H1 (cell line): ENCODE results near the gene ZSCAN29. TPM values are rescaled to one million over a fixed set of nuclear protein-coding genes. Genes with fewer than 3 reads are reported as not detected.

ENCODE experiments used
- CTCF ChIA-PET: fragments of 300-600 bp; sonication (Branson Sonifier 250); formaldehyde crosslinking; loops from one replicate; lab custom pipeline; 2021; ENCODE audit not compliant: partially characterized antibody; lab: Charles Lee
- POLR2A ChIA-PET: fragments of 300-600 bp; sonication (Branson Sonifier 250); formaldehyde crosslinking; loops from one replicate; lab custom pipeline; 2021; ENCODE audit warnings: inconsistent platforms; ENCODE audit not compliant: partially characterized antibody; lab: Charles Lee
- DNase-seq, 2 experiments: peaks; one replicate each; pipeline versions ENCODE4 v3.0.0 to v3.0.0-alpha.2; 2010 to 2022; ENCODE audit warnings: low spot score in 2 of 2, low read depth in 1 of 2, mixed read lengths in 1 of 2
- FAIRE-seq: peaks from 2 replicates; lab custom pipeline; 2011; peaks lifted over from hg19 to GRCh38; lab: Jason Lieb, UNC
- H2AFZ ChIP-seq: 2 replicates; pipeline ENCODE4 v1.8.1; 2012; ENCODE audit warnings: low read length, inconsistent platforms
- H2AK5ac ChIP-seq: 2 replicates; pipeline ENCODE4 v1.6.1; 2013; ENCODE audit warnings: low read depth, low read length
- H2BK120ac ChIP-seq: replicated peaks from 2 replicates; pipeline ENCODE3; 2013; ENCODE audit warnings: low read depth, low read length, inconsistent platforms
- H2BK12ac ChIP-seq: 2 replicates; pipeline ENCODE4 v1.6.1; 2013; ENCODE audit warnings: low read depth, low read length
- H2BK15ac ChIP-seq: 2 replicates; pipeline ENCODE4 v1.6.1; 2013; ENCODE audit warnings: low read length
- H2BK20ac ChIP-seq: 2 replicates; pipeline ENCODE4 v1.6.1; 2013; ENCODE audit warnings: low read length
- H2BK5ac ChIP-seq: 2 replicates; pipeline ENCODE4 v1.6.1; 2013; ENCODE audit warnings: low read depth, low read length
- H3K14ac ChIP-seq: 2 replicates; pipeline ENCODE4 v1.6.1; 2013; ENCODE audit warnings: inconsistent platforms; ENCODE audit not compliant: insufficient read length
- H3K18ac ChIP-seq: 2 replicates; pipeline ENCODE4 v1.6.1; 2013; ENCODE audit warnings: low read length; ENCODE audit errors: extremely low read depth
- H3K23ac ChIP-seq: 2 replicates; pipeline ENCODE4 v1.6.1; 2013; ENCODE audit warnings: inconsistent platforms; ENCODE audit not compliant: insufficient read length
- H3K23me2 ChIP-seq: 2 replicates; pipeline ENCODE4 v1.6.1; 2013; ENCODE audit warnings: low read depth, low read length
- H3K27ac ChIP-seq: 2 replicates; pipeline ENCODE4 v1.6.1; 2011; ENCODE audit warnings: low read depth, low read length, inconsistent platforms
- H3K27me3 ChIP-seq, 4 experiments: replicated peaks in 1 of 4; 1 replicate in 1 of 4; 2 replicates in 3 of 4; pipeline versions ENCODE4 v1.6.1 to v1.8.1; 2011 to 2013; ENCODE audit warnings: low read length in 3 of 4, mild to moderate bottlenecking in 3 of 4, inconsistent platforms in 2 of 4, mixed read lengths in 2 of 4, moderate library complexity in 1 of 4; ENCODE audit not compliant: control insufficient read depth in 3 of 4, insufficient read depth in 3 of 4; ENCODE audit errors: extremely low read depth in 1 of 4
- H3K36me3 ChIP-seq, 4 experiments: 2 replicates each; pipeline versions ENCODE4 v1.6.1 to v1.8.1; 2011 to 2013; ENCODE audit warnings: mild to moderate bottlenecking in 4 of 4, low read length in 3 of 4, moderate library complexity in 2 of 4, control low read depth in 1 of 4, inconsistent platforms in 1 of 4; ENCODE audit not compliant: insufficient read depth in 4 of 4, control insufficient read depth in 2 of 4
- H3K4ac ChIP-seq: replicated peaks from 2 replicates; pipeline ENCODE3; 2013; ENCODE audit warnings: low read length, low read depth, mixed read lengths, inconsistent platforms; ENCODE audit not compliant: insufficient read length
- H3K4me1 ChIP-seq, 4 experiments: replicated peaks in 1 of 4; 1 replicate in 1 of 4; 2 replicates in 3 of 4; pipeline versions ENCODE4 v1.6.1 to v1.8.1; 2011 to 2013; ENCODE audit warnings: low read length in 3 of 4, inconsistent platforms in 2 of 4, mixed read lengths in 1 of 4; ENCODE audit not compliant: insufficient read depth in 4 of 4, control insufficient read depth in 3 of 4
- H3K4me2 ChIP-seq, 2 experiments: 2 replicates each; pipeline versions ENCODE4 v1.6.1 to v1.8.1; 2011 to 2013; ENCODE audit warnings: low read depth in 2 of 2, low read length in 2 of 2, control low read depth in 1 of 2, inconsistent platforms in 1 of 2, mild to moderate bottlenecking in 1 of 2; ENCODE audit not compliant: insufficient read depth in 1 of 2
- H3K4me3 ChIP-seq, 4 experiments: fragments of 200-600, 300-600 bp in 1 of 4; sonication (generic), shearing (Covaris generic), sonication (Bioruptor Twin) in 1 of 4; 2 replicates each; pipeline versions ENCODE4 v1.5.1 to v1.8.1; 2011 to 2016; ENCODE audit warnings: low read length in 4 of 4, low read depth in 3 of 4, control low read depth in 2 of 4, inconsistent platforms in 2 of 4, mild to moderate bottlenecking in 2 of 4, mixed read lengths in 1 of 4, moderate library complexity in 1 of 4; ENCODE audit not compliant: insufficient read depth in 2 of 4; ENCODE audit errors: extremely low read depth in 1 of 4
- H3K56ac ChIP-seq: replicated peaks from 2 replicates; pipeline ENCODE3; 2013; ENCODE audit warnings: low read depth, mild to moderate bottlenecking, mixed read lengths, low read length, inconsistent platforms; ENCODE audit not compliant: insufficient read length
- H3K79me1 ChIP-seq: 2 replicates; pipeline ENCODE4 v1.6.1; 2013; ENCODE audit warnings: low read depth, low read length, control low read depth
- H3K79me2 ChIP-seq, 2 experiments: 2 replicates each; pipeline versions ENCODE4 v1.6.1 to v1.8.1; 2012 to 2013; ENCODE audit warnings: low read length in 2 of 2, mild to moderate bottlenecking in 2 of 2, inconsistent platforms in 1 of 2; ENCODE audit not compliant: insufficient read depth in 2 of 2, control insufficient read depth in 1 of 2
- H3K9ac ChIP-seq, 4 experiments: replicated peaks in 1 of 4; 1 replicate in 1 of 4; 2 replicates in 3 of 4; pipeline versions ENCODE4 v1.6.1 to v1.8.1; 2011 to 2013; ENCODE audit warnings: low read depth in 3 of 4, low read length in 3 of 4, control low read depth in 2 of 4, mild to moderate bottlenecking in 2 of 4, moderate library complexity in 2 of 4, inconsistent platforms in 1 of 4; ENCODE audit errors: extremely low read depth in 1 of 4
- H3K9me3 ChIP-seq, 2 experiments: 2 replicates each; pipeline versions ENCODE4 v1.6.1 to v1.8.1; 2012 to 2013; ENCODE audit warnings: mild to moderate bottlenecking in 2 of 2, moderate library complexity in 2 of 2, control low read depth in 1 of 2, inconsistent platforms in 1 of 2, low read depth in 1 of 2, low read length in 1 of 2, mixed read lengths in 1 of 2; ENCODE audit not compliant: insufficient read depth in 2 of 2
- H4K20me1 ChIP-seq, 2 experiments: replicated peaks in 1 of 2; 2 replicates each; pipeline versions ENCODE3 to v1.8.1; 2011 to 2013; ENCODE audit warnings: inconsistent platforms in 2 of 2, low read length in 2 of 2, mild to moderate bottlenecking in 1 of 2; ENCODE audit not compliant: insufficient read depth in 2 of 2, control insufficient read depth in 1 of 2
- H4K5ac ChIP-seq: 2 replicates; pipeline ENCODE4 v1.6.1; 2013; ENCODE audit warnings: low read length, low read depth, mixed read lengths, inconsistent platforms; ENCODE audit not compliant: insufficient read length
- H4K8ac ChIP-seq: 2 replicates; pipeline ENCODE4 v1.8.0; 2013; ENCODE audit warnings: mild to moderate bottlenecking, moderate library complexity, low read length, inconsistent platforms; ENCODE audit not compliant: insufficient read depth; ENCODE audit errors: extremely low read depth
- H4K91ac ChIP-seq: replicated peaks from 2 replicates; pipeline ENCODE3; 2013; ENCODE audit warnings: low read length, mixed read lengths, inconsistent platforms; ENCODE audit not compliant: insufficient read length
- BRCA1 ChIP-seq: IDR thresholded peaks from 2 replicates; pipeline ENCODE4 v1.6.1; 2012; ENCODE audit warnings: low read depth, low read length, improper control_type of control experiment
- JUND ChIP-seq: IDR thresholded peaks from 2 replicates; pipeline ENCODE4 v1.6.1; 2011; ENCODE audit warnings: mild to moderate bottlenecking, improper control_type of control experiment, low read length
- KDM4A ChIP-seq: IDR thresholded peaks from one replicate; pipeline ENCODE4 v1.7.1; 2012; ENCODE audit warnings: low read depth, mild to moderate bottlenecking, moderate library complexity, low read length, inconsistent platforms; ENCODE audit not compliant: severe bottlenecking
- PHF8 ChIP-seq: fragments of 200-600 bp; sonication (generic); conservative IDR thresholded peaks from 2 replicates; pipeline ENCODE4 v1.7.1; 2012; ENCODE audit warnings: low read depth, mild to moderate bottlenecking, inconsistent platforms, low read length, moderate library complexity
- POLR2A ChIP-seq, 2 experiments: IDR thresholded peaks; 1 replicate in 1 of 2; 2 replicates in 1 of 2; pipeline ENCODE4 v1.6.1; 2011; ENCODE audit warnings: low read depth in 2 of 2, low read length in 2 of 2, mild to moderate bottlenecking in 2 of 2; ENCODE audit errors: control extremely low read depth in 1 of 2
- POU5F1 ChIP-seq: IDR thresholded peaks from 2 replicates; pipeline ENCODE4 v1.6.1; 2011; ENCODE audit warnings: low read depth, mild to moderate bottlenecking, low read length, moderate library complexity
- RFX5 ChIP-seq: IDR thresholded peaks from 2 replicates; pipeline ENCODE4 v1.6.1; 2011; ENCODE audit warnings: low read depth, low read length, improper control_type of control experiment, borderline replicate concordance
- SAP30 ChIP-seq: fragments of 300-600 bp; sonication (generic); IDR thresholded peaks from 2 replicates; pipeline ENCODE4 v1.7.1; 2012; ENCODE audit warnings: low read length, moderate library complexity, mild to moderate bottlenecking, inconsistent platforms; ENCODE audit not compliant: insufficient read depth, insufficient replicate concordance
- SP1 ChIP-seq: IDR thresholded peaks from 2 replicates; pipeline ENCODE4 v1.6.1; 2011; ENCODE audit warnings: low read depth, low read length
- TCF12 ChIP-seq: IDR thresholded peaks from 2 replicates; pipeline ENCODE4 v1.6.1; 2011; ENCODE audit warnings: low read depth, mild to moderate bottlenecking, low read length
- USF2 ChIP-seq: IDR thresholded peaks from 2 replicates; pipeline ENCODE4 v1.6.1; 2011; ENCODE audit warnings: low read length, improper control_type of control experiment
- WGBS, 2 experiments: shearing (Covaris generic) in 1 of 2; methylation state at CpG; one replicate each; pipeline versions ENCODE4 v1.1.6 to v1.1.7; 2013 to 2015; ENCODE audit warnings: low lambda C conversion rate in 2 of 2, mixed read lengths in 2 of 2, inconsistent platforms in 1 of 2, low coverage in 1 of 2, missing lambda C conversion rate in 1 of 2; ENCODE audit not compliant: insufficient replicate concordance in 2 of 2, insufficient coverage in 1 of 2, insufficient read length in 1 of 2; ENCODE audit errors: extremely low coverage in 1 of 2, missing lambda C conversion rate in 1 of 2; 5-methylcytosine and 5-hydroxymethylcytosine counted together
- polyA plus RNA-seq, 7 experiments: library from polyadenylated mRNA; depleted of rRNA in 3 of 7; stranded (reverse) in 5 of 7; unstranded in 2 of 7; fragments of >200 nt in 5 of 7; fragments of 200-250 nt in 2 of 7; gene quantifications; 1 replicate in 5 of 7; 2 replicates in 1 of 7; 4 replicates in 1 of 7; pipeline versions ENCODE4 v1.2.1 to v1.2.3, GENCODE V29; 2011 to 2013; ENCODE audit warnings: missing spikeins in 2 of 7, mixed read lengths in 2 of 7
- total RNA-seq: library from RNA; stranded (reverse); fragmentation: NEBNext Ultra II Directional; extraction: Animal tissue kit (Norgen Biotek cat#: 25700); gene quantifications from 2 replicates; pipeline ENCODE4 v1.2.1, GENCODE V29; 2021

The ZSCAN29 gene
- total and polyA plus RNA-seq, 2 of the 8 experiments (the other 6 are each of a cell fraction or from before 2014, with no cell fraction given) = 6.4 to 41.3 TPM

- H2BK120ac ChIP-seq = no peak overlapping the region
- no peaks in the 10 kb centered on the region for H3K9me3 ChIP-seq
- POLR2A ChIA-PET = interaction anchor here (0.7 to 2.4 kb wide), 7 partner anchors 8 to 142 kb away, joined by 3 to 26 read pairs (median 3); no protein-coding TSS in a partner anchor
- H2BK12ac ChIP-seq = no peak overlapping the region
- peaks cover 6 to 35% (median 17%) of the 10 kb centered on the region in 4 experiments for H3K36me3 ChIP-seq
- DNase-seq = no peak
- H3K79me1 ChIP-seq = peaks cover 11% of the 10 kb centered on the region
- no peak overlapping the region; the same call in 1 of the 2 replicates for H3K18ac ChIP-seq
- peak overlapping the region; percentile 52 for H4K91ac ChIP-seq
- CTCF ChIA-PET = interaction anchor here (0.6 to 1.6 kb wide), 4 partner anchors 10 to 172 kb away, joined by 3 to 11 read pairs (median 6); no protein-coding TSS in a partner anchor
- no peak overlapping the region for H3K4ac ChIP-seq
- peak overlapping the region; percentile 78 to 98 (median 88) for H3K4me3 ChIP-seq
- H3K79me2 ChIP-seq = peaks cover 4 to 39% of the 10 kb centered on the region in 2 experiments; a peak in 3 of 4 replicates
- no peaks in the 10 kb centered on the region for H3K27me3 ChIP-seq
- peak overlapping the region; percentile 73; the same call in 1 of the 2 replicates for H4K8ac ChIP-seq
- no peak overlapping the region for H3K14ac ChIP-seq
- no peak overlapping the region for H3K23ac ChIP-seq
- peaks cover 5% of the 10 kb centered on the region; the same call in 1 of the 2 replicates for H3K23me2 ChIP-seq
- H3K27ac ChIP-seq = peak overlapping the region; percentile 33; the same call in 1 of the 2 replicates
- peak overlapping the region; percentile 10 for H4K5ac ChIP-seq
- H4K20me1 ChIP-seq = peaks cover 6% of the 10 kb centered on the region in 2 experiments
- peak overlapping the region; percentile 74 to 90 (median 84) for H3K9ac ChIP-seq
- peak overlapping the region; percentile 47 for H3K56ac ChIP-seq
- H2AFZ ChIP-seq = peak overlapping the region; percentile 77
- no peak overlapping the region for H2BK15ac ChIP-seq
- 2% methylated on average over 30 of the region's 45 CpGs; no CpG with 5 or more reads in 1 of the 2 experiments for WGBS, 2 experiments
- peak overlapping the region; percentile 20; the same call in 1 of the 2 replicates for H2BK5ac ChIP-seq
- H2BK20ac ChIP-seq = no peak overlapping the region
- no peak overlapping the region for H2AK5ac ChIP-seq
- H3K4me1 ChIP-seq = peaks cover 2 to 12% (median 3%) of the 10 kb centered on the region in 4 experiments; a peak in 6 of 7 replicates
- peak overlapping the region; percentile 77 to 95 for H3K4me2 ChIP-seq
- no peak for FAIRE-seq
- TF ChIP-seq PHF8 (peak; percentile 84), SAP30 (peak; percentile 95), POU5F1 (no peak), BRCA1 (no peak), SP1 (no peak), RFX5 (no peak), TCF12 (no peak), KDM4A (no peak), USF2 (no peak), POLR2A (IDR thresholded peaks at IDR 0.05; ENCODE audit: control extremely low read depth in 1 of 2, low read depth in 2 of 2, low read length in 2 of 2) (no peak), JUND (no peak)
Observed at GRCh38 chr15:43370310-43370974, 401 bp downstream of the ZSCAN29 start.
